Vagina (tissue), 2 donors: ENCODE data around the gene SCAPER.

Experiments used
- POLR2A ChIP-seq, 2 donors: fragments of 450-650 bp; IDR thresholded peaks; one replicate each; pipeline ENCODE4 v1.6.1; 2017; ENCODE audit warnings: antibody characterized with exemption in 2 of 2, mild to moderate bottlenecking in 2 of 2, moderate library complexity in 2 of 2
- POLR2AphosphoS5 ChIP-seq, 2 donors: sonication (generic); formaldehyde crosslinking; IDR thresholded peaks; one replicate each; pipeline ENCODE4 v1.9.0; 2017; ENCODE audit warnings: antibody characterized with exemption in 2 of 2, mild to moderate bottlenecking in 2 of 2, low read depth in 1 of 2; ENCODE audit not compliant: insufficient read depth in 1 of 2
- TF ChIP-seq, protein P1 (sequence below), 3 experiments: fragments of 450-650 bp in 2 of 3; fragments of 200-600 bp in 1 of 3; sonication (generic) in 1 of 3; IDR thresholded peaks; one replicate each; pipeline ENCODE4 v1.5.1; 2017 to 2019; ENCODE audit warnings: antibody characterized with exemption in 3 of 3, mild to moderate bottlenecking in 2 of 3, moderate library complexity in 2 of 3

DNA sequence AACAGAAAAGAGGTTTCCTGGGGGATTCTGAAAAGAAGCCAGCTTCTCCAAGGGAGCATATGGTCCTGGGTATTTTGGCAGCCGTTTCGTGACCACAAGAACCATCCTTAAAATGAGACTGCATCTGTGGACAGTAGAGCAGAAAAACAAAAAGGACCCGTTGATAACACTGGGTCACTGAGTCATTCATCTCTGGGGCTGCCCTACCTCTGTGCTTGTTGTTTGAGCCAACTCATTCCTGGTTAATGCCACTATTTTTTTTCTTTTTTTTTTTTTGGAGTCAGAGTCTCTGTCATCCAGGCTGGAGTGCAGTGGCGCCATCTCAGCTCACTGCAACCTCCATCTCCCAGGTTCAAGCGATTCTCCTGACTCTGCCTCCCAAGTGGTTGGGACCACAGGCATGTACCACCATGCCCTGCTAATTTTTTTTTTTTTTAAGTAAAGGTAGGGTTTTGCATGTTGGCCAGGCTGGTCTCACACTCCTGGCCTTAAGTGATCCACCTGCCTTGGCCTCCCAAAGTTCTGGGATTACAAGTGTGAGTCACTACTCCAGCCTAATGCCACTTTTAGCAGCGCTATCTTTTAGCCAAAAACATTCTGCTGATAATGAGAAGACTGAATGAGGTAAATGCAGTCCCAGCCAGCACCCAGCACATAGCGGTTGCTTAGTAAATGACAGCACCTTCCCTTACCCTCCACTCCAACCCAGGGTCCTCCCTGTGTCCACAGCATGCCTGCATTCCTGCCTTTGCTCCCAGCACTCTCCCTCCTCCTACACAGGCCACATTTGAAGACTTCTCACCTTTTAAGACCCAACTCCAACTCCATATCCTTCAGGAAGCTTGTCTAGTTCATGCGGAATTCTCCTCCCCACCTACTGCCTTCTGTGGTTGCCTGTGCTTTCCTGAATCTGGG lies 577.7 kb downstream of the SCAPER start:
- TF ChIP-seq POLR2A (IDR thresholded peaks at IDR 0.05) (no peak), POLR2AphosphoS5 (IDR thresholded peaks at IDR 0.05; ENCODE audit: insufficient read depth in 1 of 2, low read depth in 1 of 2) (no peak)
- TF ChIP-seq, protein P1, sequence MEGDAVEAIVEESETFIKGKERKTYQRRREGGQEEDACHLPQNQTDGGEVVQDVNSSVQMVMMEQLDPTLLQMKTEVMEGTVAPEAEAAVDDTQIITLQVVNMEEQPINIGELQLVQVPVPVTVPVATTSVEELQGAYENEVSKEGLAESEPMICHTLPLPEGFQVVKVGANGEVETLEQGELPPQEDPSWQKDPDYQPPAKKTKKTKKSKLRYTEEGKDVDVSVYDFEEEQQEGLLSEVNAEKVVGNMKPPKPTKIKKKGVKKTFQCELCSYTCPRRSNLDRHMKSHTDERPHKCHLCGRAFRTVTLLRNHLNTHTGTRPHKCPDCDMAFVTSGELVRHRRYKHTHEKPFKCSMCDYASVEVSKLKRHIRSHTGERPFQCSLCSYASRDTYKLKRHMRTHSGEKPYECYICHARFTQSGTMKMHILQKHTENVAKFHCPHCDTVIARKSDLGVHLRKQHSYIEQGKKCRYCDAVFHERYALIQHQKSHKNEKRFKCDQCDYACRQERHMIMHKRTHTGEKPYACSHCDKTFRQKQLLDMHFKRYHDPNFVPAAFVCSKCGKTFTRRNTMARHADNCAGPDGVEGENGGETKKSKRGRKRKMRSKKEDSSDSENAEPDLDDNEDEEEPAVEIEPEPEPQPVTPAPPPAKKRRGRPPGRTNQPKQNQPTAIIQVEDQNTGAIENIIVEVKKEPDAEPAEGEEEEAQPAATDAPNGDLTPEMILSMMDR (IDR thresholded peaks at IDR 0.05): no peak
